ENCODE measurements around the gene CSNK1G2.

DNA sequence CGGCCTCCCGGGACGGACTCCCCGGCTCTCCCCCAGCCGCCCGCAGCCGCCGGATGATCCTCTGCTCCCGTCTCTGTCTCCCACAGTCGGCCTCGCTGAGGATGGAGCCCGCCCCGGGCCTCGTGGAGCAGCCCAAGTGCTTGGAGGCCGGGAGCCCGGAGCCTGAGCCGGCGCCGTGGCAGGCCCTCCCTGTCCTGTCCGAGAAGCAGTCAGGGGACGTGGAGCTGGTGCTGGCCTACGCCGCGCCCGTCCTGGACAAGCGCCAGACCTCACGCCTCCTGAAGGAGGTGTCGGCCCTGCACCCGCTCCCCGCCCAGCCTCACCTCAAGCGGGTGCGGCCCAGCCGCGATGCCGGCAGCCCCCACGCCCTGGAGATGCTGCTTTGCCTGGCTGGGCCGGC is 29.0 kb upstream of the CSNK1G2 start:
- TF ChIP-seq, protein P1, sequence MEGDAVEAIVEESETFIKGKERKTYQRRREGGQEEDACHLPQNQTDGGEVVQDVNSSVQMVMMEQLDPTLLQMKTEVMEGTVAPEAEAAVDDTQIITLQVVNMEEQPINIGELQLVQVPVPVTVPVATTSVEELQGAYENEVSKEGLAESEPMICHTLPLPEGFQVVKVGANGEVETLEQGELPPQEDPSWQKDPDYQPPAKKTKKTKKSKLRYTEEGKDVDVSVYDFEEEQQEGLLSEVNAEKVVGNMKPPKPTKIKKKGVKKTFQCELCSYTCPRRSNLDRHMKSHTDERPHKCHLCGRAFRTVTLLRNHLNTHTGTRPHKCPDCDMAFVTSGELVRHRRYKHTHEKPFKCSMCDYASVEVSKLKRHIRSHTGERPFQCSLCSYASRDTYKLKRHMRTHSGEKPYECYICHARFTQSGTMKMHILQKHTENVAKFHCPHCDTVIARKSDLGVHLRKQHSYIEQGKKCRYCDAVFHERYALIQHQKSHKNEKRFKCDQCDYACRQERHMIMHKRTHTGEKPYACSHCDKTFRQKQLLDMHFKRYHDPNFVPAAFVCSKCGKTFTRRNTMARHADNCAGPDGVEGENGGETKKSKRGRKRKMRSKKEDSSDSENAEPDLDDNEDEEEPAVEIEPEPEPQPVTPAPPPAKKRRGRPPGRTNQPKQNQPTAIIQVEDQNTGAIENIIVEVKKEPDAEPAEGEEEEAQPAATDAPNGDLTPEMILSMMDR (IDR thresholded peaks at IDR 0.05; ENCODE audit: poor library complexity) = no peak
- TF ChIP-seq EZH2 (IDR thresholded peaks at IDR 0.05; ENCODE audit: borderline replicate concordance) = no peak

Measured in hepatocyte (in vitro differentiated cells).